ENCODE measurements around the gene PHF13.
"Not testable (repeated sequence)": the region's sequence is repeated elsewhere in the genome, so short reads cannot be mapped to it uniquely, and the experiment has no call there.

PHF13 gene

DNA sequence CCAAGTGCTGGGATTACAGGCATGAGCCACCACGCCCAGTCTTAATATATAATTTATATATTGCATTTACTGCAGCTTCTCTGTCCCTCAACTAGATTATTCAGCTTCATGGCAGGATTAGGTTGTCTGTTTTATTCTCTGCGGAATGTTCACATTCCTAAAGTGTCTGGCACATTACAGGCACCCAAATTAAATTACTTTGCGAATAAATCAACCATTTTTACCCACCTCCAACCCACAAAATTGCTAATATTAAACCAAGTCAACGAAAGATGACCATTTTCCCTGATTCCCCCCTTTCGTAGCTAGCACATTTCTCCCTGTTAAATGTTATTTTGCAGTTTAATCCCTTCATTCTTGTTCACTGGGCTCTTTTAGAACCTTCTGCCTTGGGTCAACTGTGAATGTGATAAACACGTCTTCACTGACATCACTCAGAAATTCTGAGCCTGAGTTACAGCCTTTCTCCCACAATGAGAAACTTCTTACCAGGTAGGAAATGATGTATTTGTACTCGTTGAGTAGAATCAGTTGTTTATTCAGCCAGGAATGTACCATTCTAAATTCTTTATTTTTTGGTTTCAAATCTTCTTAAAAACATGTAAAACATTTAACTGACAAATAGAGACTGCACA lies 47.0 kb downstream of the PHF13 start:
- peaks cover 28% of the 10 kb centered on the region for H3K36me3 ChIP-seq (replicated peaks)
- DNase-seq (ENCODE audit: low spot score in 2 of 2): no peak
- H3K4me1 ChIP-seq: no peaks in the 10 kb centered on the region
- H3K9me3 ChIP-seq: no peaks in the 10 kb centered on the region
- in situ Hi-C loops (cut with MboI; ENCODE audit: low sequenced_read_pairs): no loop called here
- H3K27me3 ChIP-seq (ENCODE audit: low read depth): no peaks in the 10 kb centered on the region
- H3K4me3 ChIP-seq: no peak overlapping the region

DNA sequence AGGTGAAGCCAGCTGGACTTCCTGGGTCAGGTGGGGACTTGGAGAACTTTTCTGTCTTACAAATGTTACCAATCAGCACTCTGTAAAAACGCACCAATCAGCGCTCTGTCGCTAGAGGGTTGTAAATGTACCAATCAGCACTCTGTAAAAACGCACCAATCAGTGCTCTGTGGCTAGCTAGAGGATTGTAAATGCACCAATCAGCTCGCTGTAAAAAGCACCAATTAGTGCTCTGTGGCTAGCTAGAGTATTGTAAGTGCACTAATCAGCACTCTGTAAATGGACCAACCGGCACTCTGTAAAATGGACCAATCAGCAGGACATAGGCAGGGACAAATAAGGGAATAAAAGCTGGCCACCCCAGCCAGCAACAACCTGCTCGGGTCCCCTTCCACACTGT lies 48.9 kb downstream of the PHF13 start:
- H3K4me1 ChIP-seq; H3K4me3 ChIP-seq; H3K27me3 ChIP-seq (ENCODE audit: low read depth); DNase-seq (ENCODE audit: low spot score in 2 of 2); in situ Hi-C loops (cut with MboI; ENCODE audit: low sequenced_read_pairs); H3K9me3 ChIP-seq: not testable (repeated sequence)
- peaks cover 42% of the 10 kb centered on the region for H3K36me3 ChIP-seq (replicated peaks)

DNA sequence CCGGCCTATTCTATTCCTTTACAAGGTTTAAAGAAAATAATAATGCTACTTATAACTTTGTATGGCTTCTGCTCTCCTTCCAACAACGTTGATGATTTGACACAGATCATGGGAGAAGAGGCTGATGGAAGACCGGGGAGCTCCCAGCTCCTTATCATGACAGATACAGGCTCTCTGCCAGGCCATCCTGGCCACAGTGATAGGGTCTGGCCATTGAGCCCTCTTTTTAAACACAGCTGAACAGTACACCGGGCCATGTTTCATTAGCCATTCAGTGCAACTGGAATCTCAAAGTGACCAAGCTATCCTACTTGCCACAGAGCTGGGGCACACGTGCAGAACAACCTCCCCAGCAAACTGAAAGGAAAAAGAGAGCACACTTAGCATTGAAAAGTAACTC lies 53.2 kb downstream of the PHF13 start:
- in situ Hi-C loops (cut with MboI; ENCODE audit: low sequenced_read_pairs): no loop called here
- Histone ChIP-seq H3K27me3 (ENCODE audit: low read depth) (no peaks in the 10 kb centered on the region), H3K4me3 (no peak overlapping the region), H3K4me1 (no peaks in the 10 kb centered on the region), H3K9me3 (no peaks in the 10 kb centered on the region), H3K36me3 (replicated peaks) (peaks cover 47% of the 10 kb centered on the region)
- no peak for DNase-seq (ENCODE audit: low spot score in 2 of 2)

DNA sequence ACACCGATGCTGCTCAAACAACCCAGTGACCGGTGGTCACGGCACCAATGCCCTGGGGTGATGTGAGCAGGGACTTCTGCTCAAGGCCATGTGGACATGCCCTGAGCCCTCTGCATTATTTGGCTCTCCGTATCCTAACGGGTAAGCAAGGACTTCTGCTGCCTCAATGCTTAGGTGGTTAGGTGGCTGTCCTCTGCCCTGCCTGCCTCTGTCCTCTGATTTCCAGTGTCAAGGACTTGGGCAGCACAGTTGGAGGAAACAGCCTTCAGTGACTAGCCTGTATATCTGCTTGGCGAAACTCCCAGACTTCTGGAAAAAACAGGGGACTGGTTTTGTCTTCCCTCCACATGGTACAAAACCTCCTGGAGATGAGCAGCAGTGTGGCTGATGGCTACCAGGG lies 53.6 kb downstream of the PHF13 start:
- peaks cover 51% of the 10 kb centered on the region for H3K36me3 ChIP-seq (replicated peaks)

DNA sequence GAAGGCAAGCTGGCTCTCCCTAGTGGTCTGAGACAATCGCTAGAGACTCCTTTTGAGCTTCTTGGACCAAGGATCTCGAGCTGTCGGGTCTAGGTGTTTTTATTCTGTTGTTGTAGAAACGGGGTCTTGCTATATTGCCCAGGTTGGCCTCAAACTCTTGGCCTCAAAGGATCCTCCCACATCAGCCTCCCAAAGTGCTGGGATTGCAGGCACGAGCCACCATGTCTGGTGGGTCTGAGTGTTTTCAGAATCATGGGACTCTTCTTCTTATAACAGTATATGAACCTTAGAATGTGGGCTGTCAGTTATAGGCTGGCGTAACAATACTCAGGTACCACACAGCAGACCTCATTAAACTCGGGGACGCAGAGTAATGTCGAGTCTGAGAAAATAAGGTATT lies 55.0 kb downstream of the PHF13 start:
- Histone ChIP-seq H3K36me3 (replicated peaks) (peaks cover 46% of the 10 kb centered on the region), H3K27me3 (ENCODE audit: low read depth) (no peaks in the 10 kb centered on the region), H3K9me3 (no peaks in the 10 kb centered on the region), H3K4me3 (no peak overlapping the region), H3K4me1 (no peaks in the 10 kb centered on the region)
- in situ Hi-C loops (cut with MboI; ENCODE audit: low sequenced_read_pairs): no loop called here
- no peak for DNase-seq (ENCODE audit: low spot score in 2 of 2)

More for the DNA sequence above, 53.6 kb downstream of the PHF13 start:
- no peak for DNase-seq (ENCODE audit: low spot score in 2 of 2)
- no peaks in the 10 kb centered on the region for H3K9me3 ChIP-seq
- no peaks in the 10 kb centered on the region for H3K4me1 ChIP-seq
- no peak overlapping the region for H3K4me3 ChIP-seq
- H3K27me3 ChIP-seq (ENCODE audit: low read depth): no peaks in the 10 kb centered on the region
- in situ Hi-C loops (cut with MboI; ENCODE audit: low sequenced_read_pairs): no loop called here

DNA sequence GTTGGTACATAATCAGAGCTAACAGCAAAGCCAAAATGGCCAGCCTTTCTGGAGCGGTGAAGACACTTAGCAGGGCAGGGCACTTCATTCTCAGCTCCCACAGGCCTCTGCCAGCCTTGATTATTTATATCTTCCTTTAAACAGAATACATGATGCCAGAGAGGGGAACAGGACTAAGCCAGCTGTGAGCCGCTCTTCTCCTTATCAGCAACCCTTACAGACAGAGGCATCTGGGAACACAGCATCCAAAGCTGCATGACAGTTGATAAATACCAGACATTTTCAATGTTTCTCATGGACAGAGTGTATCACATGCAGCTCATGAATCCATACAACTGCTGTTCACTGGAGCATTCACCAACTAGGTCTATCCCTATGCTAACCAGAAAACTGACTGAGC lies 59.0 kb downstream of the PHF13 start:
- no peak for DNase-seq (ENCODE audit: low spot score in 2 of 2)
- in situ Hi-C loops (cut with MboI; ENCODE audit: low sequenced_read_pairs): no loop called here
- peaks cover 45% of the 10 kb centered on the region for H3K36me3 ChIP-seq (replicated peaks)

More for the DNA sequence above, 59.0 kb downstream of the PHF13 start:
- H3K9me3 ChIP-seq: no peaks in the 10 kb centered on the region
- H3K4me1 ChIP-seq: no peaks in the 10 kb centered on the region
- no peak overlapping the region for H3K4me3 ChIP-seq
- H3K27me3 ChIP-seq (ENCODE audit: low read depth): no peaks in the 10 kb centered on the region

Data from HAP-1 (cell line).